Adrenal gland (tissue), 5 donors: ENCODE data around the gene IQCE.

Experiments used
- POLR2A ChIP-seq, 2 donors: fragments of 450-650 bp; IDR thresholded peaks; one replicate each; pipeline ENCODE4 v1.6.1; 2017; ENCODE audit warnings: antibody characterized with exemption in 2 of 2, mild to moderate bottlenecking in 2 of 2, moderate library complexity in 1 of 2
- TF ChIP-seq, protein P1 (sequence below), 6 experiments: fragments of 450-650 bp in 4 of 6; fragments of 200-600 bp in 2 of 6; sonication (generic) in 1 of 6; IDR thresholded peaks; 1 replicate in 5 of 6; 2 replicates in 1 of 6; pipeline versions ENCODE4 v1.5.1 to v1.8.0; 2016 to 2021; ENCODE audit warnings: antibody characterized with exemption in 6 of 6, mild to moderate bottlenecking in 2 of 6, moderate library complexity in 1 of 6
- donor health status: DM: no; HTN: no; CAD: no.

DNA sequence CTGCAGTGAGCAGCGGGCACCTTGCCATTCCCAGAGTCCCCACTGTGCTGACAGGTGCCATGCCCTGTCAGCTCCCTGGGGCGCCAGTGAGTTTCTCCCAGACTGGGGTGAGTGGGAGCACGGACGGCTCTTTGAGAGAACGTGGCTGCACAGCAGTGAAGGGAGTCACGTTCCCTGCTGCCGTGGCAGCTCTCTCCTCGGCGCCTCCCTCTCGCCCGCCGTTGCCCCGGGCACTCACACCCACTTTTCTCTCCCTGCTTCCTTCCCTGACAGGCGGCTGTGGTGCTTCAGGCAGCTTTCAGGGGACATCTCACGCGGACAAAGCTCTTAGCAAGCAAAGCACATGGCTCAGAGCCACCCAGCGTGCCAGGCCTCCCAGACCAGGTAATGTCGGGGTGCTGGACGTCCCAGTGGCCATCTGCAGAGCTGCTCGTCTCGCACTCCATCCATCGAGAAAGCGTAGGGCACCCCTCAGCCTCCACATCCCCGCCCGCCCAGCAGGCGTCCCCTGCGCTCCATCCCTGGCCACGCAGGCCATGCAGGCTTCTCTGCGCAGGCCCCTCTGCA is 45.9 kb downstream of the IQCE start:
- TF ChIP-seq, protein P1, sequence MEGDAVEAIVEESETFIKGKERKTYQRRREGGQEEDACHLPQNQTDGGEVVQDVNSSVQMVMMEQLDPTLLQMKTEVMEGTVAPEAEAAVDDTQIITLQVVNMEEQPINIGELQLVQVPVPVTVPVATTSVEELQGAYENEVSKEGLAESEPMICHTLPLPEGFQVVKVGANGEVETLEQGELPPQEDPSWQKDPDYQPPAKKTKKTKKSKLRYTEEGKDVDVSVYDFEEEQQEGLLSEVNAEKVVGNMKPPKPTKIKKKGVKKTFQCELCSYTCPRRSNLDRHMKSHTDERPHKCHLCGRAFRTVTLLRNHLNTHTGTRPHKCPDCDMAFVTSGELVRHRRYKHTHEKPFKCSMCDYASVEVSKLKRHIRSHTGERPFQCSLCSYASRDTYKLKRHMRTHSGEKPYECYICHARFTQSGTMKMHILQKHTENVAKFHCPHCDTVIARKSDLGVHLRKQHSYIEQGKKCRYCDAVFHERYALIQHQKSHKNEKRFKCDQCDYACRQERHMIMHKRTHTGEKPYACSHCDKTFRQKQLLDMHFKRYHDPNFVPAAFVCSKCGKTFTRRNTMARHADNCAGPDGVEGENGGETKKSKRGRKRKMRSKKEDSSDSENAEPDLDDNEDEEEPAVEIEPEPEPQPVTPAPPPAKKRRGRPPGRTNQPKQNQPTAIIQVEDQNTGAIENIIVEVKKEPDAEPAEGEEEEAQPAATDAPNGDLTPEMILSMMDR (IDR thresholded peaks at IDR 0.05) = no peak
- TF ChIP-seq POLR2A (IDR thresholded peaks at IDR 0.05) = no peak
